ENCODE results near the gene NEURL2. TPM values are rescaled to one million over a fixed set of nuclear protein-coding genes. Genes with fewer than 3 reads are reported as not detected.

The NEURL2 gene
- total and polyA plus RNA-seq, 4 donors, result 1.5 to 8.3 (median 4.9) TPM

DNA sequence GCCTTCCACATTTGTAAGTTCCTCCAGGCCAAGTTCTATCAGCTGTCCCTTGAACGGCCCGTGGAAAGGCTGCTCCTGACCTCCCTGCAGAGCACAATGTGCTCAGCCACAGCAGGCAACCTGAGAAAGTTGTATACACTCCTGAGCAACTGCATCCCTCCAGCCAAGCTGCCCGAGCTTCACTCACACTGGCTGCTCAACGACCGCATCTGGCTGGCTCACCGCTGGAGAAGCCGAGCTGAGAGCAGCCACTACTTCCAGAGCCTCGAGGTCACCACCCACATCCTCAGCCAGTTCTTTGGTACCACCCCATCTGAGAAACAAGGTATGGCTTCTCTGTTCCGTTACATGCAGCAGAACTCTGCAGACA, 7.9 kb downstream of the NEURL2 start:
- no peak for DNase-seq
- Histone ChIP-seq H3K27ac (ENCODE audit: low read depth in 1 of 2, low read length in 1 of 2) (no peak overlapping the region), H3K36me3 (ENCODE audit: control insufficient read depth in 4 of 4, insufficient read depth in 4 of 4, low read length in 4 of 4) (peaks cover 12 to 25% (median 14%) of the 10 kb centered on the region in 4 donors), H3K4me1 (ENCODE audit: control insufficient read depth in 5 of 5, insufficient read depth in 5 of 5, low read length in 5 of 5) (peaks cover 0 to 6% (median 0%) of the 10 kb centered on the region in 5 donors), H3K27me3 (ENCODE audit: control insufficient read depth in 3 of 3, insufficient read depth in 3 of 3, low read length in 2 of 3) (no peaks in the 10 kb centered on the region), H3K9me3 (ENCODE audit: control insufficient read depth in 4 of 4, insufficient read depth in 3 of 4, low read length in 3 of 4) (no peaks in the 10 kb centered on the region), H3K4me3 (no peak overlapping the region), H3K9ac (ENCODE audit: insufficient read depth in 1 of 2, low read length in 2 of 2) (no peak overlapping the region)
- WGBS, 2 donors, result 86 to 91% methylated on average over 9 of the region's 9 CpGs
- TF ChIP-seq, protein P1, sequence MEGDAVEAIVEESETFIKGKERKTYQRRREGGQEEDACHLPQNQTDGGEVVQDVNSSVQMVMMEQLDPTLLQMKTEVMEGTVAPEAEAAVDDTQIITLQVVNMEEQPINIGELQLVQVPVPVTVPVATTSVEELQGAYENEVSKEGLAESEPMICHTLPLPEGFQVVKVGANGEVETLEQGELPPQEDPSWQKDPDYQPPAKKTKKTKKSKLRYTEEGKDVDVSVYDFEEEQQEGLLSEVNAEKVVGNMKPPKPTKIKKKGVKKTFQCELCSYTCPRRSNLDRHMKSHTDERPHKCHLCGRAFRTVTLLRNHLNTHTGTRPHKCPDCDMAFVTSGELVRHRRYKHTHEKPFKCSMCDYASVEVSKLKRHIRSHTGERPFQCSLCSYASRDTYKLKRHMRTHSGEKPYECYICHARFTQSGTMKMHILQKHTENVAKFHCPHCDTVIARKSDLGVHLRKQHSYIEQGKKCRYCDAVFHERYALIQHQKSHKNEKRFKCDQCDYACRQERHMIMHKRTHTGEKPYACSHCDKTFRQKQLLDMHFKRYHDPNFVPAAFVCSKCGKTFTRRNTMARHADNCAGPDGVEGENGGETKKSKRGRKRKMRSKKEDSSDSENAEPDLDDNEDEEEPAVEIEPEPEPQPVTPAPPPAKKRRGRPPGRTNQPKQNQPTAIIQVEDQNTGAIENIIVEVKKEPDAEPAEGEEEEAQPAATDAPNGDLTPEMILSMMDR (IDR thresholded peaks at IDR 0.05; ENCODE audit: control extremely low read depth, extremely low read depth), result no peak
- no peak for ATAC-seq (ENCODE audit: insufficient read depth, low FRiP score)

DNA sequence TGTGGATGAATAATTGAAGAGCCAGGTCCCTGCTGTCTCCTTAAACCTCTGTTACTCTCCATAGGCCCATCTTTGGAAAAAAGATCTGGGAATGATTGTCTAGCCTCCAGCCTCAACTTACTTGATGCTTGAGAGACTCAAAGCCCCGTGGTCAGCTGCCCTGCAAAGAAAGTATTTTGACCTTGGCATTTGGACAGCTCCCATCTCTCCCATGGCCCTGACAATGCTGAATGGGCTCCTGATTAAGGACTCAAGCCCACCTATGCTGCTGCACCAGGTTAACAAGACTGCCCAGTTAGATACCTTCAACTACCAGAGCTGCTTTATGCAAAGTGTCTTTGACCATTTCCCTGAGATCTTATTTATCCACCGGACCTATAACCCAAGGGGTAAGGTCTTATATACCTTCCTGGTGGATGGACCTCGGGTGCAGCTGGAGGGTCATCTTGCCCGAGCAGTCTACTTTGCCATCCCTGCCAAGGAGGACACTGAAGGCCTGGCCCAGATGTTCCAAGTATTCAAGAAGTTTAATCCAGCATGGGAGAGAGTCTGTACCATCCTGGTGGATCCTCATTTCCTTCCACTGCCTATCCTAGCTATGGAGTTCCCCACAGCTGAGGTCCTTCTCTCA, 8.4 kb downstream of the NEURL2 start:
- H3K27me3 ChIP-seq (ENCODE audit: control insufficient read depth in 3 of 3, insufficient read depth in 3 of 3, low read length in 2 of 3), result no peaks in the 10 kb centered on the region
- H3K36me3 ChIP-seq (ENCODE audit: control insufficient read depth in 4 of 4, insufficient read depth in 4 of 4, low read length in 4 of 4), result peaks cover 16 to 30% (median 16%) of the 10 kb centered on the region in 4 donors
- no peak overlapping the region for H3K27ac ChIP-seq (ENCODE audit: low read depth in 1 of 2, low read length in 1 of 2)
- H3K4me3 ChIP-seq, result no peak overlapping the region
- 88 to 91% methylated on average over 4 of the region's 4 CpGs for WGBS, 2 donors
- ATAC-seq (ENCODE audit: insufficient read depth, low FRiP score) (no peak), DNase-seq (no peak)
- no peaks in the 10 kb centered on the region for H3K9me3 ChIP-seq (ENCODE audit: control insufficient read depth in 4 of 4, insufficient read depth in 3 of 4, low read length in 3 of 4)
- H3K4me1 ChIP-seq (ENCODE audit: control insufficient read depth in 5 of 5, insufficient read depth in 5 of 5, low read length in 5 of 5), result peaks cover 0 to 6% (median 0%) of the 10 kb centered on the region in 5 donors
- TF ChIP-seq, protein P1 (IDR thresholded peaks at IDR 0.05; ENCODE audit: control extremely low read depth, extremely low read depth), result no peak
- no peak overlapping the region for H3K9ac ChIP-seq (ENCODE audit: insufficient read depth in 1 of 2, low read length in 2 of 2)

DNA sequence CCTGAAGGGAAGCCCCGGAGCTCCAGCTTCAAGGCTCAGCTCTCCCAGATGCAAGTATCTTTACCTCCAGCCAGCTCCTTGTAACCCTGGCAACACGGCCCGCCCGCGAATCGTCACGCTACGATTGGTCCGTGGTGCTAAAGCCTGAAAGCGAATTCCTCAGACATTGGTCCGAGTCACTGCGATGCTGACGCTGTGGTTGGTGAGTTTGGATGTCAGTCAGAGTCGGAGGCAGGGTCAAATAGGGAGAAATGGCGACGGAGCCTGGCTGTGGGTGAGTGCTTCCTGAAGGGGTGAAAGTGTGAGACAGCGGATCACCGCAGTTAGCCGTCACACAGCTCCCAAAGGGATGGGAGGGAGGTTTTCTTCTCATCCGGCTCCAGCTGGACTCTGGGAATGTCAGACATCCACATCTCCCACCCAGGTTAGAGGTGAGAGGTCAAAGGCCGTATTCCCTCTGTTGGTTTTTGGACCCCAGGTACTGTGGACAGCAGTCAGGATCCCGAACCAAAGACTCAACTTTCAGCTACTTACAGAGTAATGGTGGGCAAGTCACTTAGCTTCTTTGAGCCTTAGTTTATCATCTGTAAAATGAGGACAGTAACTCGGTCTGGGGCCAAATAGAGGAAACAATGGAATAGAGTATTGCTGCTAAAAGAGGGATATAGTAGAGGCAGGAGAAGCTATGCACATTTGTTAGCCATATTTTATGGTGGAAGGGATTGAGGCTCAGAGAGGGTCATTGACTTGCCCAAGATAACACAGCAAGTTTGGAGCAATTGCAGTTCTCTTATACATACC, 9.8 kb downstream of the NEURL2 start, which contains the start of gene ZSWIM1:
TSS of gene ZSWIM1 (plus strand) at position 240 of the 801 bp plus-strand sequence. CDS start 1,366 bp downstream, outside the sequence.
- Histone ChIP-seq H3K9ac (ENCODE audit: insufficient read depth in 1 of 2, low read length in 2 of 2) (peak within 1 kb of the TSS; percentile 64 to 99), H3K4me1 (ENCODE audit: control insufficient read depth in 5 of 5, insufficient read depth in 5 of 5, low read length in 5 of 5) (peaks cover 0 to 6% (median 0%) of the 10 kb centered on the region in 5 donors), H3K36me3 (ENCODE audit: control insufficient read depth in 4 of 4, insufficient read depth in 4 of 4, low read length in 4 of 4) (peaks cover 16 to 25% (median 23%) of the 10 kb centered on the region in 4 donors), H3K4me3 (peak within 1 kb of the TSS; percentile 70), H3K27me3 (ENCODE audit: control insufficient read depth in 3 of 3, insufficient read depth in 3 of 3, low read length in 2 of 3) (no peaks in the 10 kb centered on the region), H3K9me3 (ENCODE audit: control insufficient read depth in 4 of 4, insufficient read depth in 3 of 4, low read length in 3 of 4) (no peaks in the 10 kb centered on the region), H3K27ac (ENCODE audit: low read depth in 1 of 2, low read length in 1 of 2) (peak within 1 kb of the TSS; percentile 47 to 90)
- peak; percentile 99 to 100 (median 100) for DNase-seq
- peak; percentile 93 for ATAC-seq (ENCODE audit: insufficient read depth, low FRiP score)
- 1% methylated on average over 23 of the region's 23 CpGs for whole genome bisulfite sequencing, 2 donors
- TF ChIP-seq, protein P1 (IDR thresholded peaks at IDR 0.05; ENCODE audit: control extremely low read depth, extremely low read depth), result no peak

All from lung (tissue), 12 donors.